SK-N-MC (cell line): ENCODE data around the gene MYL3.
A peak's percentile ranks its signal among the peaks of the same experiment; 100 is the strongest.

Experiments
- DNase-seq: peaks from one replicate; pipeline ENCODE4 v3.0.0-alpha.2; 2011; ENCODE audit warnings: low read depth, low spot score
- H3K27ac ChIP-seq: fragments of 200-600 bp; sonication (generic); 2 replicates; pipeline ENCODE4 v1.5.1; 2016; ENCODE audit warnings: mixed run types
- H3K36me3 ChIP-seq: fragments of 200-600 bp; sonication (generic); 2 replicates; pipeline ENCODE4 v1.6.1; 2017; ENCODE audit warnings: antibody characterized with exemption, low read length, mixed read lengths; ENCODE audit not compliant: insufficient read depth
- H3K4me3 ChIP-seq: fragments of 200-600 bp; sonication (generic); 2 replicates; pipeline ENCODE4 v1.5.1; 2016
- H3K9ac ChIP-seq: fragments of 200-600 bp; sonication (generic); 2 replicates; pipeline ENCODE4 v1.8.0; 2017; ENCODE audit warnings: mixed run types, mixed read lengths; ENCODE audit not compliant: insufficient read length
- H3K9me3 ChIP-seq: fragments of 200-600 bp; sonication (generic); 2 replicates; pipeline ENCODE4 v1.6.1; 2017; ENCODE audit warnings: low read depth, mild to moderate bottlenecking, antibody characterized with exemption, low read length, moderate library complexity, mixed read lengths
- EZH2 ChIP-seq: fragments of 200-600 bp; sonication (generic); IDR thresholded peaks from one replicate; pipeline ENCODE4 v1.6.1; 2017; ENCODE audit warnings: antibody characterized with exemption
- FOXP2 ChIP-seq: optimal IDR thresholded peaks from 2 replicates; pipeline ENCODE3; 2011; ENCODE audit warnings: mild to moderate bottlenecking, moderate library complexity; ENCODE audit not compliant: insufficient read depth; ENCODE audit errors: extremely low read length, control extremely low read depth
- POLR2AphosphoS5 ChIP-seq: IDR thresholded peaks from 2 replicates; pipeline ENCODE4 v1.6.1; 2012; ENCODE audit warnings: mild to moderate bottlenecking, low read depth, low read length, borderline replicate concordance

MYL3 gene

GRCh38 chr3:46875560-46875959, 12.3 kb upstream of the MYL3 start:
- no peak for TF ChIP-seq POLR2AphosphoS5
- no peak for TF ChIP-seq FOXP2
- TF ChIP-seq EZH2: no peak
- no peaks in the 10 kb centered on the region for H3K9me3 ChIP-seq
- no peak overlapping the region for H3K4me3 ChIP-seq
- H3K27ac ChIP-seq: no peak overlapping the region
- no peaks in the 10 kb centered on the region for H3K36me3 ChIP-seq
- H3K9ac ChIP-seq: no peak overlapping the region
- no peak for DNase-seq

DNA sequence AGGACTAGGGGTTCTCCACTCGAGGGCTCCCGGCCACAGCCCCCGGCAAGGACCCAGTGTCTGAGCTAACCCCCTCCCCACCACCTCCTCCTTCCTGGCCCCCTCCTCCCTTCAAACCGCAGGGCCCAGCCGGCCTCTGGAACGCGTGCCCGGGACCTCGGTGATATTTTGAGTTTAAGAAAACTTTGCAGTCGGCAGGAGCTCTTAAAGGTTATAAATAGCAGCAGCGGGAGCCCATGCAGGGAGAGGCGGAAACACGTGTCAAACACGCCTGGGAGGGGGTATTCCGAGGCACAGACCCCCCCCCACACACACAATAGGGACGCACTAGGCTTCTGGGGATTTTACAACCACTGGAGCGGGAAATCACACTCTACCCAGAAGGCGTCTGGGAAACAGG, 11.2 kb upstream of the MYL3 start:
- peak; percentile 45 for DNase-seq
- Histone ChIP-seq H3K9me3 (no peaks in the 10 kb centered on the region), H3K36me3 (no peaks in the 10 kb centered on the region), H3K9ac (no peak overlapping the region), H3K4me3 (no peak overlapping the region; the same call in 1 of the 2 replicates), H3K27ac (peak overlapping the region; percentile 84)
- no peak for TF ChIP-seq POLR2AphosphoS5
- TF ChIP-seq EZH2: no peak
- no peak for TF ChIP-seq FOXP2

- no peak for DNase-seq
- Histone ChIP-seq H3K9me3 (no peaks in the 10 kb centered on the region), H3K36me3 (no peaks in the 10 kb centered on the region), H3K9ac (no peak overlapping the region), H3K4me3 (no peak overlapping the region), H3K27ac (no peak overlapping the region)
- TF ChIP-seq POLR2AphosphoS5 (no peak), FOXP2 (no peak), EZH2 (no peak)
These were observed 10.3 kb upstream of the MYL3 start for GRCh38 chr3:46873521-46873920.

GRCh38 chr3:46871222-46871621, 8.0 kb upstream of the MYL3 start:
- no peak overlapping the region for H3K4me3 ChIP-seq
- no peak overlapping the region for H3K9ac ChIP-seq
- H3K9me3 ChIP-seq: no peaks in the 10 kb centered on the region
- TF ChIP-seq POLR2AphosphoS5 (no peak), EZH2 (no peak), FOXP2 (no peak)
- DNase-seq: no peak
- no peak overlapping the region for H3K27ac ChIP-seq
- H3K36me3 ChIP-seq: no peaks in the 10 kb centered on the region

DNA sequence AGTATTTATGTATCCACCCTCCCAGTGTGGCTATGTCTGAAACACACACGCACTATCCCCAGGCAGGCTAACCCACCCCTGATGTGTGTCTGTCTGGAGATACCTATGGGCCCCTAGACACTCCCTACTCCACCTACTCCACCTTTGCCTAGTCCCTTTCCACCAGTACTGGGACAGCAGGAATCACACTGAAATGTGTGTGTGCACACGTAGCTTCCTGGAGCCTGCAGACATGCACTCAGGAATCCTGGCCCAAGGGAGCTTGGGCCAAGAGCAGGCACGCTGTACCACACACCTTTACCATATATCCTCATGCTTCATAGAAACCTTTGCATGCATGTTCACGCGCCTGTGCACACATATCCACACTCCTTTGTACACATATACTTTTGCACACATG, 7.4 kb upstream of the MYL3 start:
- Histone ChIP-seq H3K36me3 (no peaks in the 10 kb centered on the region), H3K4me3 (no peak overlapping the region), H3K27ac (no peak overlapping the region), H3K9me3 (no peaks in the 10 kb centered on the region), H3K9ac (no peak overlapping the region)
- DNase-seq: no peak
- no peak for TF ChIP-seq FOXP2
- TF ChIP-seq POLR2AphosphoS5: no peak
- TF ChIP-seq EZH2: no peak

GRCh38 chr3:46869440-46869839, 6.2 kb upstream of the MYL3 start:
- Histone ChIP-seq H3K9me3 (no peaks in the 10 kb centered on the region), H3K36me3 (no peaks in the 10 kb centered on the region), H3K27ac (no peak overlapping the region), H3K4me3 (no peak overlapping the region), H3K9ac (no peak overlapping the region)
- DNase-seq: no peak
- TF ChIP-seq EZH2 (no peak), POLR2AphosphoS5 (no peak), FOXP2 (no peak)

- no peak overlapping the region for H3K4me3 ChIP-seq
- no peaks in the 10 kb centered on the region for H3K9me3 ChIP-seq
- H3K36me3 ChIP-seq: no peaks in the 10 kb centered on the region
- H3K27ac ChIP-seq: no peak overlapping the region
- DNase-seq: no peak
- TF ChIP-seq FOXP2: no peak
- TF ChIP-seq POLR2AphosphoS5: no peak
- no peak for TF ChIP-seq EZH2
- no peak overlapping the region for H3K9ac ChIP-seq
These were observed 5.7 kb upstream of the MYL3 start for GRCh38 chr3:46868948-46869347.

DNA sequence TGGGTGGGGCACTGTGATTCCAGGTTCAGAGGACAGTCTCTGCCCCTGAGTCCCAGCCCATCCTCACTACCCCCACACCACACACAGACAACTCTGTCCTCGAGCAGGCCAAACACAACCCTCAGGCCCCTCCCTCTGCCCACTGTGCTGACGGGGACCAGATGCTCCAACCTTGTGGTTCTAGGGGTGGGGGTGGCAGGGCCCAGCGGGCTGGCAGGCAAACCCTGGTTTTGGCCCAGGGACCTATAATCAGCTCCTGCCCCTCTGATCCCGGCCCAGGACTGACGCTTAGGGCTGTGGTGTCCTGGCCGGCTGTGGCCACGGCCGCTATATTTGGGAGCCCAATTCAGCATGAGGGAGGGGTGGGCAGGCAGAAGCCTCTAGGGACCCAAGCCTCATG, 5.0 kb upstream of the MYL3 start:
- Histone ChIP-seq H3K36me3 (no peaks in the 10 kb centered on the region), H3K9me3 (no peaks in the 10 kb centered on the region), H3K9ac (no peak overlapping the region), H3K27ac (no peak overlapping the region), H3K4me3 (no peak overlapping the region)
- DNase-seq: no peak
- no peak for TF ChIP-seq EZH2
- TF ChIP-seq POLR2AphosphoS5: no peak
- no peak for TF ChIP-seq FOXP2

DNA sequence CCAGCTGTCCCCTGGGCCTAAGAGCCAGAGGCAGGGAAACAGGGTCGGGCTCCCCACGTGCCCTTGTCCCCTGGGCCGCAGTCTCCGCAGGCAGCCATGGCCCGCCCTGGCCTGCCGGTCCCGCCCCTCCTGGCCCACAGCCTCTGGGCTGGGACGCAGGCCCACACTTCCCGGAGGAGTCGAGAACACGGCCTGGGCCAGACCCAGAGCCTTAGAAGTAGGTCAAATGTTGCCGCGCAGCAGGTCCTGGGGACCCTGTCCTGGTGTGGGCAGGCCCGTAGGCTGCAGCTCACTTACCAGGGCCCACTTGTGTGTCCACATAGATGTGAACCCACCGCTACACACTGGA, 4.3 kb upstream of the MYL3 start:
- H3K36me3 ChIP-seq: no peaks in the 10 kb centered on the region
- no peak overlapping the region for H3K27ac ChIP-seq
- no peak for TF ChIP-seq FOXP2
- no peak for TF ChIP-seq POLR2AphosphoS5
- no peak for TF ChIP-seq EZH2
- H3K4me3 ChIP-seq: no peak overlapping the region
- no peaks in the 10 kb centered on the region for H3K9me3 ChIP-seq
- no peak for DNase-seq
- no peak overlapping the region for H3K9ac ChIP-seq
